HG02588 (cell line): ENCODE measurements around the gene RSF1.
A peak's percentile ranks its signal among the peaks of the same experiment; 100 is the strongest.

Source experiments
- ATAC-seq: cut with Tn5 transposase; IDR thresholded peaks from one replicate; pipeline ENCODE4 v1.9.1; 2021; ENCODE audit warnings: mild to moderate bottlenecking, moderate library complexity; ENCODE audit not compliant: unreplicated experiment

Gene RSF1

GRCh38 chr11:77750394-77751156 lies 69.9 kb downstream of the RSF1 start:
- no peak for ATAC-seq

GRCh38 chr11:77749232-77749631 lies 71.3 kb downstream of the RSF1 start:
- no peak for ATAC-seq

GRCh38 chr11:77748266-77748665 lies 72.3 kb downstream of the RSF1 start:
- ATAC-seq, result no peak

GRCh38 chr11:77747381-77747969 lies 73.0 kb downstream of the RSF1 start:
- no peak for ATAC-seq

- ATAC-seq, result no peak
These were observed 84.0 kb downstream of the RSF1 start for GRCh38 chr11:77736473-77736872.

GRCh38 chr11:77734890-77735289 lies 85.6 kb downstream of the RSF1 start:
- ATAC-seq, result no peak

- ATAC-seq, result no peak
These were observed 88.4 kb downstream of the RSF1 start for GRCh38 chr11:77732143-77732542.

- ATAC-seq, result no peak
These were observed 89.7 kb downstream of the RSF1 start for GRCh38 chr11:77730789-77731188.

GRCh38 chr11:77729063-77729462 lies 91.5 kb downstream of the RSF1 start:
- no peak for ATAC-seq

- no peak for ATAC-seq
These were observed 92.2 kb downstream of the RSF1 start for GRCh38 chr11:77728203-77728786.

GRCh38 chr11:77726524-77726923 lies 94.0 kb downstream of the RSF1 start:
- no peak for ATAC-seq

- peak; percentile 51 for ATAC-seq
These were observed 95.1 kb downstream of the RSF1 start for GRCh38 chr11:77725433-77725832.

GRCh38 chr11:77724636-77725035 lies 95.9 kb downstream of the RSF1 start:
- ATAC-seq, result no peak

- no peak for ATAC-seq
These were observed 97.5 kb downstream of the RSF1 start for GRCh38 chr11:77723024-77723423.

GRCh38 chr11:77710358-77710757 lies 110.2 kb downstream of the RSF1 start:
- ATAC-seq, result no peak

GRCh38 chr11:77705876-77706579 lies 114.5 kb downstream of the RSF1 start:
- ATAC-seq, result no peak

GRCh38 chr11:77705195-77705875 lies 115.2 kb downstream of the RSF1 start:
- ATAC-seq, result no peak

GRCh38 chr11:77704029-77704428 lies 116.5 kb downstream of the RSF1 start:
- ATAC-seq, result no peak

GRCh38 chr11:77699425-77699824 lies 121.1 kb downstream of the RSF1 start:
- ATAC-seq, result no peak

GRCh38 chr11:77698896-77699295 lies 121.6 kb downstream of the RSF1 start:
- ATAC-seq, result no peak

- no peak for ATAC-seq
These were observed 122.7 kb downstream of the RSF1 start for GRCh38 chr11:77697865-77698264.
